H1 (cell line): ENCODE measurements around the gene SLC44A5.

ENCODE experiments used
- BRCA1 ChIP-seq: IDR thresholded peaks from 2 replicates; pipeline ENCODE4 v1.6.1; 2012; ENCODE audit warnings: low read depth, low read length, improper control_type of control experiment
- CEBPB ChIP-seq: IDR thresholded peaks from 2 replicates; pipeline ENCODE4 v1.6.1; 2012; ENCODE audit warnings: low read depth, low read length
- EZH2 ChIP-seq: fragments of 200-600 bp; sonication (generic); IDR thresholded peaks from 2 replicates; pipeline ENCODE4 v1.7.1; 2012; ENCODE audit warnings: low read depth, mild to moderate bottlenecking, moderate library complexity, low read length, inconsistent platforms; ENCODE audit not compliant: severe bottlenecking
- POLR2A ChIP-seq, 2 experiments: IDR thresholded peaks; 1 replicate in 1 of 2; 2 replicates in 1 of 2; pipeline ENCODE4 v1.6.1; 2011; ENCODE audit warnings: low read depth in 2 of 2, low read length in 2 of 2, mild to moderate bottlenecking in 2 of 2; ENCODE audit errors: control extremely low read depth in 1 of 2
- POLR2AphosphoS5 ChIP-seq: IDR thresholded peaks from 2 replicates; pipeline ENCODE4 v1.6.1; 2011; ENCODE audit warnings: low read depth, low read length
- SIN3A ChIP-seq, 2 experiments: IDR thresholded peaks in 1 of 2; conservative IDR thresholded peaks in 1 of 2; 2 replicates each; pipeline ENCODE4 v1.6.1; 2011 to 2012; ENCODE audit warnings: low read length in 2 of 2, improper control_type of control experiment in 1 of 2, low read depth in 1 of 2, mild to moderate bottlenecking in 1 of 2
- TF ChIP-seq, protein P1 (sequence below), 3 experiments: IDR thresholded peaks; 1 replicate in 2 of 3; 2 replicates in 1 of 3; pipeline versions ENCODE4 v1.5.1 to v1.6.1; 2011; ENCODE audit warnings: low read length in 3 of 3, mild to moderate bottlenecking in 3 of 3, inconsistent platforms in 2 of 3, low read depth in 1 of 3, moderate library complexity in 1 of 3; ENCODE audit not compliant: insufficient read depth in 1 of 3; ENCODE audit errors: control extremely low read depth in 1 of 3
- TF ChIP-seq, protein P2 (sequence below): IDR thresholded peaks from 2 replicates; pipeline ENCODE4 v1.6.1; 2012; ENCODE audit warnings: inconsistent platforms

DNA sequence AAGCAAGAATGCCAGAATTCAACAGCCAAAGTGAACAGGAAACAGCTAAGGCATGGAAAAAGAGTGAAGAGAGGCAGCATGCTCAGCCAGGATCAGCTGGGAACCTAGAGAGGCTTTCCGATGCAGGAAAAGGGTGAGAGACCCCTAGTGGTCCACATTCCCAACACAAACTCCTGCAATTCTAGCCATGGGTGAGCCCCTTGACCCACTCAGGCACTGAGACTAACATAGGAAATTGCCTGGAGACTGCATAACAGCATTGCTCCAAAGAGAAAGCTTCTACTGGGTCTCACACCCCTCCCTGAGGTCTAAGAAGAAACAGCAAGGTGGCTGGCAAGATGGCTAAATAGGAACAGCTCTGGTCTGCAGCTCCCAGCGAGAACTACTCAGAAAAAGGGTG lies 353.5 kb downstream of the SLC44A5 start:
- TF ChIP-seq, protein P1, sequence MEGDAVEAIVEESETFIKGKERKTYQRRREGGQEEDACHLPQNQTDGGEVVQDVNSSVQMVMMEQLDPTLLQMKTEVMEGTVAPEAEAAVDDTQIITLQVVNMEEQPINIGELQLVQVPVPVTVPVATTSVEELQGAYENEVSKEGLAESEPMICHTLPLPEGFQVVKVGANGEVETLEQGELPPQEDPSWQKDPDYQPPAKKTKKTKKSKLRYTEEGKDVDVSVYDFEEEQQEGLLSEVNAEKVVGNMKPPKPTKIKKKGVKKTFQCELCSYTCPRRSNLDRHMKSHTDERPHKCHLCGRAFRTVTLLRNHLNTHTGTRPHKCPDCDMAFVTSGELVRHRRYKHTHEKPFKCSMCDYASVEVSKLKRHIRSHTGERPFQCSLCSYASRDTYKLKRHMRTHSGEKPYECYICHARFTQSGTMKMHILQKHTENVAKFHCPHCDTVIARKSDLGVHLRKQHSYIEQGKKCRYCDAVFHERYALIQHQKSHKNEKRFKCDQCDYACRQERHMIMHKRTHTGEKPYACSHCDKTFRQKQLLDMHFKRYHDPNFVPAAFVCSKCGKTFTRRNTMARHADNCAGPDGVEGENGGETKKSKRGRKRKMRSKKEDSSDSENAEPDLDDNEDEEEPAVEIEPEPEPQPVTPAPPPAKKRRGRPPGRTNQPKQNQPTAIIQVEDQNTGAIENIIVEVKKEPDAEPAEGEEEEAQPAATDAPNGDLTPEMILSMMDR (IDR thresholded peaks at IDR 0.05; ENCODE audit: control extremely low read depth in 1 of 3, insufficient read depth in 1 of 3, low read depth in 1 of 3, low read length in 3 of 3), result peak; percentile 28 to 68 (median 49)
- TF ChIP-seq POLR2A (IDR thresholded peaks at IDR 0.05; ENCODE audit: control extremely low read depth in 1 of 2, low read depth in 2 of 2, low read length in 2 of 2) (no peak), EZH2 (no peak), POLR2AphosphoS5 (no peak), BRCA1 (no peak), SIN3A (conservative IDR thresholded peaks at IDR 0.05 in 1 of 2, IDR thresholded peaks at IDR 0.05 in 1 of 2; ENCODE audit: low read depth in 1 of 2, low read length in 2 of 2) (no peak), CEBPB (no peak)
- TF ChIP-seq, protein P2, sequence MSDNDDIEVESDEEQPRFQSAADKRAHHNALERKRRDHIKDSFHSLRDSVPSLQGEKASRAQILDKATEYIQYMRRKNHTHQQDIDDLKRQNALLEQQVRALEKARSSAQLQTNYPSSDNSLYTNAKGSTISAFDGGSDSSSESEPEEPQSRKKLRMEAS, result no peak
